Measurements from ENCODE around the gene LAMA2. TPM values are rescaled to one million over a fixed set of nuclear protein-coding genes. Genes with fewer than 3 reads are reported as not detected.

LAMA2 gene
- total RNA-seq, 1 donor from 2014 or later, result 1.8 TPM

DNA sequence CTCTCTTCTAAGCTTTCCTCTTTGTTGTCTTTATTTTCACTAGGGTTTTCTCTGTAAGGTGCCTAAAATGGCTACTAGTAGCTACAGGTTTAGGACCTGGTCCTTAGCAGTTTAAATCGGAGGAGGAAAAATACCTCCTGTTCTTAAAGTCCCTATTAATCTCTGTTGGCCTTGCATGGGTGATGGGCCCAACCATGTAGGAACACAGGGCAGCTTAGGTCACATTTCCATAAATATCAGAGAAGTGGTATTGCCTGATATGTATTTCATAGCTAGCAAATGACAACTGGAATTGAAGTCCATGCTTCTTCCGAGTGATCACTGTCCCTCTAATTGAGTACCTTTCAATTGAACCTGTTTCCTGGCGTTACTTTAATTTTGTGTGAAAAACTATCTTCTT lies 70.0 kb downstream of the LAMA2 start:
- Histone ChIP-seq H3K4me1 (ENCODE audit: insufficient read depth, low read length) (no peaks in the 10 kb centered on the region), H2AFZ (ENCODE audit: low read depth, low read length) (no peak overlapping the region), H3K4me2 (ENCODE audit: low read length) (no peak overlapping the region), H3K4me3 (ENCODE audit: insufficient read depth, low read depth, low read length) (no peak overlapping the region), H3K79me2 (ENCODE audit: insufficient read depth, low read length) (no peaks in the 10 kb centered on the region), H3K9me3 (ENCODE audit: insufficient read depth, low read depth, low read length) (no peaks in the 10 kb centered on the region), H3K36me3 (ENCODE audit: insufficient read depth, low read length) (no peaks in the 10 kb centered on the region), H3K27ac (ENCODE audit: low read depth, low read length) (no peak overlapping the region), H4K20me1 (ENCODE audit: insufficient read depth, low read length) (no peaks in the 10 kb centered on the region), H3K9ac (ENCODE audit: low read length) (no peak overlapping the region), H3K27me3 (ENCODE audit: insufficient read depth, low read length) (no peaks in the 10 kb centered on the region)
- no peak overlapping the region for H3K27ac Mint-ChIP-seq (ENCODE audit: unreplicated experiment)
- H3K9me3 Mint-ChIP-seq (ENCODE audit: unreplicated experiment), result no peaks in the 10 kb centered on the region
- TF ChIP-seq, protein P1, sequence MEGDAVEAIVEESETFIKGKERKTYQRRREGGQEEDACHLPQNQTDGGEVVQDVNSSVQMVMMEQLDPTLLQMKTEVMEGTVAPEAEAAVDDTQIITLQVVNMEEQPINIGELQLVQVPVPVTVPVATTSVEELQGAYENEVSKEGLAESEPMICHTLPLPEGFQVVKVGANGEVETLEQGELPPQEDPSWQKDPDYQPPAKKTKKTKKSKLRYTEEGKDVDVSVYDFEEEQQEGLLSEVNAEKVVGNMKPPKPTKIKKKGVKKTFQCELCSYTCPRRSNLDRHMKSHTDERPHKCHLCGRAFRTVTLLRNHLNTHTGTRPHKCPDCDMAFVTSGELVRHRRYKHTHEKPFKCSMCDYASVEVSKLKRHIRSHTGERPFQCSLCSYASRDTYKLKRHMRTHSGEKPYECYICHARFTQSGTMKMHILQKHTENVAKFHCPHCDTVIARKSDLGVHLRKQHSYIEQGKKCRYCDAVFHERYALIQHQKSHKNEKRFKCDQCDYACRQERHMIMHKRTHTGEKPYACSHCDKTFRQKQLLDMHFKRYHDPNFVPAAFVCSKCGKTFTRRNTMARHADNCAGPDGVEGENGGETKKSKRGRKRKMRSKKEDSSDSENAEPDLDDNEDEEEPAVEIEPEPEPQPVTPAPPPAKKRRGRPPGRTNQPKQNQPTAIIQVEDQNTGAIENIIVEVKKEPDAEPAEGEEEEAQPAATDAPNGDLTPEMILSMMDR (IDR thresholded peaks at IDR 0.05; ENCODE audit: insufficient read depth, low read depth, low read length), result no peak
- no peak for TF ChIP-seq EZH2 (IDR thresholded peaks at IDR 0.05; ENCODE audit: insufficient read depth, low read length)
- no peaks in the 10 kb centered on the region for H3K27me3 Mint-ChIP-seq (ENCODE audit: low read depth, unreplicated experiment)
- H3K36me3 Mint-ChIP-seq (ENCODE audit: low read depth, unreplicated experiment), result no peaks in the 10 kb centered on the region
- no peaks in the 10 kb centered on the region for H3K4me1 Mint-ChIP-seq (ENCODE audit: low read depth, unreplicated experiment)
- DNase-seq (ENCODE audit: low read depth) (no peak), FAIRE-seq (no peak)
- H3K4me3 Mint-ChIP-seq (ENCODE audit: unreplicated experiment), result no peak overlapping the region

DNA sequence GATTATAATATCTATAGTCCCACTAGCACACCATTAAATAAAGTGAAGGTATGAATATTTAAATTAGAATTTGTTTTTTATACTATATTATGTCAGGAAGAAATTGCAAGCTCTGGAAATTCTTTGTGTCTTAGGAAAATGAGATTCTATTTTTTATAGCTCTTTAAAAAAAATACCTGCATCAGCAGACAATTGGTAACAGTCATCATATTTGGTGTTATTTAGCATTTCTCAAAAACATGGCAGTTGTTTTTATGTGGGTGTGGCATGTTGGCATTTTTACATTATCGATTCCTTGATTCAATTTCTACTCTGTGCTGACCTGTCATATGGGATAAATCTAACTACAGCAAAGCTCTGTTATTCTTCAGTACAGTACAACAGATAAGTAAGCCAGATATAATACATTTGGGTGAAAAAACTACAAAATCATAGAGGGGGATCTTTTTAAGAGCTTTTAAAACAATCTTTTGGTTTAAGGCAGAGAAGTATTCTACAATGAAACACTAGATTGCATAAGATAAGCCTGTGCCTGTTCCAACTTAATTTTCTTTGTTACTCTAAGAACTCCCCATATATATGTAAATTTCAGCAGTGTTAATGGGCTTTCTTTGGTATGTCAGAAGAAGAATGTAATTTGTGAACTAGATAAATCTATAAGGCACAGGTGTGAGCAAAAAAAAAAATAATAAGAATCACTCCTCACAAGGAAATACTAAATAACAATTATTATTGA lies 71.5 kb downstream of the LAMA2 start:
- Histone ChIP-seq H4K20me1 (ENCODE audit: insufficient read depth, low read length) (no peaks in the 10 kb centered on the region), H3K36me3 (ENCODE audit: insufficient read depth, low read length) (no peaks in the 10 kb centered on the region), H2AFZ (ENCODE audit: low read depth, low read length) (no peak overlapping the region), H3K27me3 (ENCODE audit: insufficient read depth, low read length) (no peaks in the 10 kb centered on the region), H3K4me2 (ENCODE audit: low read length) (no peak overlapping the region), H3K27ac (ENCODE audit: low read depth, low read length) (no peak overlapping the region), H3K9me3 (ENCODE audit: insufficient read depth, low read depth, low read length) (no peaks in the 10 kb centered on the region), H3K4me1 (ENCODE audit: insufficient read depth, low read length) (no peaks in the 10 kb centered on the region), H3K79me2 (ENCODE audit: insufficient read depth, low read length) (no peaks in the 10 kb centered on the region), H3K9ac (ENCODE audit: low read length) (no peak overlapping the region), H3K4me3 (ENCODE audit: insufficient read depth, low read depth, low read length) (no peak overlapping the region)
- Mint-ChIP-seq H3K9me3 (ENCODE audit: unreplicated experiment) (no peaks in the 10 kb centered on the region), H3K4me1 (ENCODE audit: low read depth, unreplicated experiment) (no peaks in the 10 kb centered on the region), H3K4me3 (ENCODE audit: unreplicated experiment) (no peak overlapping the region), H3K27ac (ENCODE audit: unreplicated experiment) (no peak overlapping the region), H3K27me3 (ENCODE audit: low read depth, unreplicated experiment) (no peaks in the 10 kb centered on the region), H3K36me3 (ENCODE audit: low read depth, unreplicated experiment) (no peaks in the 10 kb centered on the region)
- FAIRE-seq, result no peak
- DNase-seq (ENCODE audit: low read depth), result no peak
- TF ChIP-seq EZH2 (IDR thresholded peaks at IDR 0.05; ENCODE audit: insufficient read depth, low read length), result no peak

DNA sequence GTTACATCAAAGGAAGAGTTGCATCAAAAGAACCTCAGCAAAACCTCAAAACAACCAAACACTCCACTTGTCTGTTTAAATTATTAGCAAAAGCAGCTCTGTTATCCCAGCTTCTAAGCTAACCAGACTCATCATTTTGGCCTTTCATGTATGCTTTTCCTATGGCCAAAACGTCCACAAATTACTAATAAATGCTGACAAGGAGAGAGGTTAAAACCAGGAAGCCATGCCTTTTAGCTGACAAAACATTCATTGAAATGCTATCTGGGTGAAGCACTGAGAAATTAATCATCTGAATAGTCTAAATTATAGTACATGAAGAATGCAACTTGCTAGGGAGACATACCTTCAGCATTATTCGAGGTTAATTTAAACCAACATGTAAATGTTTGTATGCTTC lies 80.6 kb downstream of the LAMA2 start:
- Mint-ChIP-seq H3K27ac (ENCODE audit: unreplicated experiment) (no peak overlapping the region), H3K4me1 (ENCODE audit: low read depth, unreplicated experiment) (no peaks in the 10 kb centered on the region), H3K4me3 (ENCODE audit: unreplicated experiment) (no peak overlapping the region), H3K27me3 (ENCODE audit: low read depth, unreplicated experiment) (no peaks in the 10 kb centered on the region), H3K9me3 (ENCODE audit: unreplicated experiment) (no peaks in the 10 kb centered on the region), H3K36me3 (ENCODE audit: low read depth, unreplicated experiment) (no peaks in the 10 kb centered on the region)
- Histone ChIP-seq H3K36me3 (ENCODE audit: insufficient read depth, low read length) (no peaks in the 10 kb centered on the region), H4K20me1 (ENCODE audit: insufficient read depth, low read length) (no peaks in the 10 kb centered on the region), H3K79me2 (ENCODE audit: insufficient read depth, low read length) (no peaks in the 10 kb centered on the region), H3K27me3 (ENCODE audit: insufficient read depth, low read length) (no peaks in the 10 kb centered on the region), H3K4me3 (ENCODE audit: insufficient read depth, low read depth, low read length) (no peak overlapping the region), H3K27ac (ENCODE audit: low read depth, low read length) (no peak overlapping the region), H3K9me3 (ENCODE audit: insufficient read depth, low read depth, low read length) (no peaks in the 10 kb centered on the region), H3K4me1 (ENCODE audit: insufficient read depth, low read length) (no peaks in the 10 kb centered on the region), H2AFZ (ENCODE audit: low read depth, low read length) (no peak overlapping the region), H3K4me2 (ENCODE audit: low read length) (no peak overlapping the region), H3K9ac (ENCODE audit: low read length) (no peak overlapping the region)
- TF ChIP-seq, protein P1 (IDR thresholded peaks at IDR 0.05; ENCODE audit: insufficient read depth, low read depth, low read length), result no peak
- no peak for TF ChIP-seq EZH2 (IDR thresholded peaks at IDR 0.05; ENCODE audit: insufficient read depth, low read length)
- peak; percentile 41 for DNase-seq (ENCODE audit: low read depth)
- peak; percentile 56 for FAIRE-seq
